Fibroblast of the aortic adventitia (primary cell): ENCODE results near the gene HAUS2. TPM values are rescaled to one million over a fixed set of nuclear protein-coding genes. Genes with fewer than 3 reads are reported as not detected.

Experiments
- DNase-seq: peaks from one replicate; pipeline ENCODE4 v3.0.0-alpha.2; 2010; ENCODE audit warnings: low read depth
- H3K4me3 ChIP-seq: 2 replicates; pipeline ENCODE4 v1.5.1; 2011; ENCODE audit warnings: low read depth, mild to moderate bottlenecking, control low read depth, low read length, moderate library complexity
- total RNA-seq: library from RNA; depleted of rRNA; stranded (reverse); fragments of >200 nt; gene quantifications from 2 replicates; pipeline ENCODE4 v1.2.3, GENCODE V29; 2012; ENCODE audit warnings: low replicate concordance
- TF ChIP-seq, protein P1 (sequence below): IDR thresholded peaks from 2 replicates; pipeline ENCODE4 v1.5.1; 2011; ENCODE audit warnings: mild to moderate bottlenecking, low read length, control low read depth, inconsistent platforms; ENCODE audit not compliant: insufficient read depth

HAUS2 gene
- total RNA-seq, 1 donor: 41.5 TPM

DNA sequence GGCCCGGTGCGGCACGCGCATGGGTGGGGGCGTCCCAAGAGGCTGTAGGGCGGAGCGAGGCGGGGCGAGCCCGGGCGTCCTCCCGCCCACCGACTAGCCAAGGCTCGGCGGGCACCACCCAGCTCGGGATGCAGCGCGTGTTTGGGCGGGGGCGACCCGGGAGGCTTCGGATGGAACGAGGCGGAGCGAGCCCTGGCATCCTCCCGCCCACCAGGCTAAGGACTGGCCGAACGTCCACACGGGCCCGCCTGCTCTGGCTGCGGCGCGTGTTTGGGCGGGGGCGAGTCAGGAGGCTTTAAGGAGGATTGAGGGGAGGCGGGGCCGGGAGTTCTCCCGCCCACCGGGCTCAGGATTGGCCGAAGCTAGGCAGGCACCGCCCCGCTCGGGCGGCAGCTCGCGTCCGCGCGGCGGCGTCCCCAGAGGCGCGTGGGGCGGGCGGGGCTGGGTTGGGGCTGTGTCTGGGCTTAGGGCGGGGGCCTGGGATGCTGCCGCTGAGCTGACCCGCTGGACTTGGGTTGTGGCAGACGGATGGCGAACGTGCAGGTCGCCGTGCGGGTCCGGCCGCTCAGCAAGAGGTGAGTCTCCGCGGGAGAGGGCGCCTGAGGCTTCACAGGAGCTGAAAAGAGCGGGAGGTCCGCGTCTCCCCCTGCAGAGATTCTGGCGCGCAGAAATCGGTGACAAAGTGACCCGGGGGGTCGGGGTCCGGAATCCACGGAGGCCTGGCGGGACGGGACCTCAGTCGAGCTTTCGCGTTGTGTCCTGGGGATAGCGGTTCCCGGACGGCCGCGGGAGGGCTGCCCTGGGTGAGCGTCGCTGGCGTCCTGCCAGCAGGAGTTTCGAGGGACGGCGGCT, 26.8 kb downstream of the HAUS2 start, which contains the start of gene STARD9:
Gene STARD9 (plus strand): TSS at position 419 of the 852 bp plus-strand sequence. CDS start 110 bp downstream, at position 529.
- TF ChIP-seq, protein P1, sequence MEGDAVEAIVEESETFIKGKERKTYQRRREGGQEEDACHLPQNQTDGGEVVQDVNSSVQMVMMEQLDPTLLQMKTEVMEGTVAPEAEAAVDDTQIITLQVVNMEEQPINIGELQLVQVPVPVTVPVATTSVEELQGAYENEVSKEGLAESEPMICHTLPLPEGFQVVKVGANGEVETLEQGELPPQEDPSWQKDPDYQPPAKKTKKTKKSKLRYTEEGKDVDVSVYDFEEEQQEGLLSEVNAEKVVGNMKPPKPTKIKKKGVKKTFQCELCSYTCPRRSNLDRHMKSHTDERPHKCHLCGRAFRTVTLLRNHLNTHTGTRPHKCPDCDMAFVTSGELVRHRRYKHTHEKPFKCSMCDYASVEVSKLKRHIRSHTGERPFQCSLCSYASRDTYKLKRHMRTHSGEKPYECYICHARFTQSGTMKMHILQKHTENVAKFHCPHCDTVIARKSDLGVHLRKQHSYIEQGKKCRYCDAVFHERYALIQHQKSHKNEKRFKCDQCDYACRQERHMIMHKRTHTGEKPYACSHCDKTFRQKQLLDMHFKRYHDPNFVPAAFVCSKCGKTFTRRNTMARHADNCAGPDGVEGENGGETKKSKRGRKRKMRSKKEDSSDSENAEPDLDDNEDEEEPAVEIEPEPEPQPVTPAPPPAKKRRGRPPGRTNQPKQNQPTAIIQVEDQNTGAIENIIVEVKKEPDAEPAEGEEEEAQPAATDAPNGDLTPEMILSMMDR: no peak
- peak; percentile 96 for DNase-seq
- H3K4me3 ChIP-seq: peak within 1 kb of the TSS; percentile 78

DNA sequence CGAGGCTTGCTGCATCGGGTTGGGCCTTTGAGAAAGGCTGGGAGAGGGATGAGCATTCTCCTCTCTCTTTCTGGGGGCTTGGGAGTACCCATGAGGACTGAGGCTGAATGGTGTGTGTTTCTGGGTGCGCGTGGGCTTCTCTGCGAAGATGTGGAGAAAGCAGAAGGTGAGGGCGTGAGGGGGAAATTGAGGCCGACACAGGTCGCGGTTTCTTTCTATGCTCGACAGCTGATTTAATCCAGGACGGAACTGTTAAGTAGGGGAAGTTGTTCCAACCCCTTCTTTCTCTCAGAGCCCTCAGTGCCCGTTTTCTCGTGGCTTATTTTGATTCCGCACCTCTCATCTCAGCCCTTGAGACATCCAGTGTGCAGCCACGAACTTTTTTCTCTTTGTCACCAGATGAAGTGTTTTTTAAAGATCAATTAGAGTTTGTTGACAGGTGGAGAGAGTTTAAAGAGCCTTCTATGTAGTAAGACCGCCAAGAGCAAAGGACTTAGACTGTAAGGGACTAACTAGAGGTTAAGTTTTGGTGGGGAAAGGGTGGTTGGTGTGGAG, 27.5 kb downstream of the HAUS2 start:
- peak overlapping the region; percentile 78 for H3K4me3 ChIP-seq
- TF ChIP-seq, protein P1: no peak
- no peak for DNase-seq

DNA sequence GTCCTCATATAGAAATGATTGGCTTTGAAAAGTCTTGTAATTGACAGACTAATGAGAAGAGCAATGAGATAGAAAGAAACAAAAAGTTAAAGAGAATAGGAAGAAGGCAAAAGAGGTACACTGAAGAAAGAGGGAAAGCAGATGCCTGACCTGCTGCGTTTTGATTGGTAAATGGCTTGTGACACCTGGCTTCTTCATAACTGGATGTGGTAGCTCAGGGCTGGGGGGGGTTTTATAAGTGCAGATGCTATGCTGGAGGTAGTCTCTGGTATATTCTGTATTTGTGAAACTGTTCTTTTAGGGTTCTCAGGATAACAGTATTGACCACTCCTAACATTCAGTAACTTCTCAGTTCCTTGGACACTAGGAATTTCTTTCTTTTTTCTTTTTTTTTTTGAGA, 28.1 kb downstream of the HAUS2 start:
- no peak overlapping the region for H3K4me3 ChIP-seq
- TF ChIP-seq, protein P1: no peak
- no peak for DNase-seq

DNA sequence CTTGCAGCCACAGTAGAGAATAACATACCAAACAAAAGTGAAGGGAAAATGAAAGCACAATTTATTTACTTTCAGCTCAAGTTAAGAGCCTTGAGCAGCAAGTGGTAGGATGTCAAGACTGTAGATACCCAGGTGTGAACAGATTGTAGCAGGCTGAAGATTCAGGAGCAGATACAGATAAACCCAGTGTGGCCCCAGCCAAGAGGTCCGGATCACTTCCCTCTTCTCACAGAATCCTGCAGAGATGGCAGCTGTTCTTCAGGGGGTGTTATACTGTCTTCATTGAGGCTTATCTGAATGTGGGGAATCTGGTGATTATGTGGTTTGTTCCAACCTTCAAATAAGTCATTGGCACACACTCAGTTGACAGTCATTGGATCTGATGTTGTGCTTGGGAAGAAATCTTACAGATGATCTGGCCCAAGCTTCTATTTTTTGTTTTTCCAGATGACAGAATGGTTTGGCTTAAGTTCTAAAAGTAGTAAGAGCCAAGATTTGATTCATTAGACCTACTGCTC, 28.9 kb downstream of the HAUS2 start:
- peak overlapping the region; percentile 45 for H3K4me3 ChIP-seq
- TF ChIP-seq, protein P1: no peak
- DNase-seq: peak; percentile 93

DNA sequence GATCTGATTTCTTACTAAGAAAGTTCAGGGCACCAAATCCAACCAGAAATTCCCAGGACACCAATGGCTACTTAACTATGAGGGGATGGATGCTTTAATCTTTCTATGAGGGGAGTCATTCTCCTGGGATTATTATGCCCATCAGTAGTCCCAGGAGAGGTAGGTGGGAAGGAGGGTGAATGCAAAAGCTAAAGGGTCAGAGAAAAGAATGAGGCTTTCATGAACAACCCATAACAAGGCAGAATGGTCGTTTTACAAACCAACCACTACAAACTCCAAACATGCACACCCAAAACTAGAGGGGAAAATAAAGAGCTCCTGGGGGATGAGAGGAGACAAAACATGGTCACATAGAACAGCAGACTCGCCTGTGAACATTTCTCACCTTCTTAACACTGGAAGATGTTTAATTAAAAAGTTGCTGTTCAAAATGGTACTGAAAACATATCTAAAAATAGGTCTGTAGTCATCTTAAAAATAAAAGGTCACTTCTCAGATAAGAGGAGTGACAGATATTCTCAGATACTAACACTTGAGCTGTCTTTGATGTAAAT, 30.4 kb downstream of the HAUS2 start:
- H3K4me3 ChIP-seq: no peak overlapping the region
- DNase-seq: no peak
- TF ChIP-seq, protein P1: no peak

DNA sequence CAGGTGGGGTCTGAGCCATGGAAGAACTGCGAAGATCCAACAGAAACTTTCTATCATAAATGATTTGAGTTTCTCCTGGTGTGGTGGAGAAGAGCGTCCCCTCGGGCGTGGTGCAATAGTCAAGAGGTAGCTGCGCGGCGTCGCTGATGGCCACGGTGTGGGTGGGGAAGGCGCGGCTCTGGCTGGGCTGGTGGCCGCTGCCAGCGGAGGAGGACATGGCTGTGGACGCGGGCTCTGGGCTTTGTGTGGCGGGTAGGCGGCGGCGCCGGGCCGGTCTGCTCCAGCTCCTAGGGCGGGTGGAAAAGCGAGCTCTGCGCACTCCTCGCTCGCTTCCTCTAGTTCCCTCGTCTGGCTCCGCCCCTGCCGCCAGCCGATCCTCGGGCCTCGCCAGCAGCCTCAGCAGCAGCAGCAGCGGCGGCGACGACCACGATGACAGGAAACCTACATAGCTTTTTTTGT, 32.7 kb downstream of the HAUS2 start:
- DNase-seq: peak; percentile 58
- peak overlapping the region; percentile 62 for H3K4me3 ChIP-seq
- TF ChIP-seq, protein P1: no peak
